GM21717 (cell line): ENCODE results near the gene SNAPC5.
"Not testable (repeated sequence)": the region's sequence is repeated elsewhere in the genome, so short reads cannot be mapped to it uniquely, and the experiment has no call there.

ENCODE experiments used
- ATAC-seq: cut with Tn5 transposase; IDR thresholded peaks from one replicate; pipeline ENCODE4 v1.9.1; 2021; ENCODE audit warnings: mild to moderate bottlenecking, moderate library complexity; ENCODE audit not compliant: unreplicated experiment

SNAPC5 gene

GRCh38 chr15:66461294-66461693 lies 36.3 kb downstream of the SNAPC5 start:
- ATAC-seq, result not testable (repeated sequence)

- ATAC-seq, result no peak
Observed at GRCh38 chr15:66459818-66460615, 37.5 kb downstream of the SNAPC5 start.

- no peak for ATAC-seq
Observed at GRCh38 chr15:66456211-66456610, 41.4 kb downstream of the SNAPC5 start.

- no peak for ATAC-seq
Observed at GRCh38 chr15:66454143-66454542, 43.4 kb downstream of the SNAPC5 start.

GRCh38 chr15:66452971-66453580 lies 44.5 kb downstream of the SNAPC5 start:
- ATAC-seq, result no peak

GRCh38 chr15:66452420-66452819 lies 45.1 kb downstream of the SNAPC5 start:
- ATAC-seq, result no peak
